HG03196 (cell line): ENCODE results near the gene SLC35F1.

Experiments used
- ATAC-seq: cut with Tn5 transposase; IDR thresholded peaks from one replicate; pipeline ENCODE4 v1.9.1; 2021; ENCODE audit not compliant: unreplicated experiment

SLC35F1 gene

DNA sequence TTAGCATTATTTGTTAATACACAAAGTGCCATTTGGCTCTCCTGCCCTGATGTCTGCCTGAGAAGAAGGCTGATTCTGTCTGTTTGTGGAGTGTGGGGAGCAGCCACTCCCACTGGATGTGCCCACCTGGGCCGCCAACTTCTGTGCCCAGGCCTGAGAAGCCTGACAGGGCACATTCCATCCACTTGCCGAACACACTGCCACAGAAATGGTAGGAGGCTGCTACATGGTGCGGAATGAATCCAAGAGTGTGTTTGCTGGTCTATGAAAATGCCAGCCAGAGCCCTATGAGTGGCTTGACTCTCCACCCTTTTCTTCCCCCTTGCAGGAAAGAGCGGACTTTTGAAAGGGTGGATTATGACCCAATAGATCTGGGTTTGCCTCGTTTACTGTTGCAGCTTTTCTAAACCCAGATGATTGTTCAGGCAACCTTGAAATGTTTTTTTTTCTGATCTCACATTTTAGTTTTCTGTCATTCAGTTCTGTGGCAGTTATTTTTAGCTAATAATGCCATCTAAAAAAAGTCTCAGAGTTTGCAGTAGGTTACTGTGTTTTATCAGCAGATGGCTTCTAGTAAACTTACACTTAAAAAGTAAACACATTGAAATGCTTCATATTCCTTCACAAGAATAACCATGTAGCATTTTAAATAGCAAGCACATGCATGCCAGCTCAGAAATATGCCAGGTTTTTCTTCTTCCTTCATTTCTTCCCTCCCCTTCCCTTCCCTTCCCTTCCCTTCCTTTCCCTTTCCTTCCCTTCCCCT is 196.5 kb downstream of the SLC35F1 start:
- ATAC-seq, result no peak

GRCh38 chr6:118122161-118122725 is 215.2 kb downstream of the SLC35F1 start:
- no peak for ATAC-seq

- no peak for ATAC-seq
Measured at GRCh38 chr6:118122801-118123200, 215.7 kb downstream of the SLC35F1 start.

GRCh38 chr6:118123503-118124037 is 216.5 kb downstream of the SLC35F1 start:
- ATAC-seq, result no peak

- no peak for ATAC-seq
Measured at GRCh38 chr6:118124851-118125250, 217.8 kb downstream of the SLC35F1 start.

- no peak for ATAC-seq
Measured at GRCh38 chr6:118128755-118129154, 221.7 kb downstream of the SLC35F1 start.

DNA sequence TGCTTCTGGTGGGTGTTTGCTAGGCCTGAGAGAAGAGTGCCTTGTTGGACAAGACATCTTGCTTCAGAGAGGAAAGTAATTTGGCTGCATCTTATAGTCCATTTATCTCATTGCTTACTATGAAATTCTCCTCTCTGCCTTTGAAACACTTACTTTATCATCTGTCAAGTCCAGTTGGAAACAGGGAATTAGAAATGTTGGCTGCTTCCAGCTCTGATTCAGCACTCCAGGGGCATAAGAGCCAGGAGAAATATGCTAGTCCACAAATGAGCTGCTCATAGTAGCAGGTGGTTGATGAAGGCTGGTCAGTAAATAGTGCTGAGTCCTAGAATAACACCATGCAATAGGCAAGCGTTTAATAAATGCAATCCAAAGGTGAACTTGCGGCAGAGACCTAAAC is 227.1 kb downstream of the SLC35F1 start:
- no peak for ATAC-seq

- ATAC-seq, result no peak
Measured at GRCh38 chr6:118134736-118135135, 227.7 kb downstream of the SLC35F1 start.

- no peak for ATAC-seq
Measured at GRCh38 chr6:118135371-118135770, 228.3 kb downstream of the SLC35F1 start.

GRCh38 chr6:118141211-118141610 is 234.1 kb downstream of the SLC35F1 start:
- no peak for ATAC-seq

DNA sequence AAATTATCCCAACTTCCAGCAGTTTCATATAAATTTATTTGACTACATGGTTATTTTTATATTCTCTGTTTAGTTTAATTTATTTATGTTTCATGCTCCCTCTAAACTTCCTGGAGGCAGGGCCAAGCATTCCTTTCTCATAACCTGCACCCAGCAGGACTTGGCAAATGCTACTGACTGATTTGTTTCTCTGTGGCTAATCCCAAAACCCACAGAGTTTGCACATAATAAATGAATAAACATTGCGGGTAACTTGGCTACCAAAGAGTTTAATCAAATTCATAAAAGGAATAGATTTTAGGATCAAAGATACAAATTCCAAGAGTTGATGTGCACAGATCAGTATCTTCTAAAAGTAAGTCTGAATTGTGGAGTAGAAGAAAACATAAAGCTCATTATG is 239.5 kb downstream of the SLC35F1 start:
- no peak for ATAC-seq

- ATAC-seq, result no peak
Measured at GRCh38 chr6:118147511-118147910, 240.4 kb downstream of the SLC35F1 start.

- ATAC-seq, result no peak
Measured at GRCh38 chr6:118148561-118148960, 241.5 kb downstream of the SLC35F1 start.

- ATAC-seq, result no peak
Measured at GRCh38 chr6:118152524-118152923, 245.5 kb downstream of the SLC35F1 start.

- no peak for ATAC-seq
Measured at GRCh38 chr6:118161343-118161742, 254.3 kb downstream of the SLC35F1 start.

- no peak for ATAC-seq
Measured at GRCh38 chr6:118163542-118163941, 256.5 kb downstream of the SLC35F1 start.

DNA sequence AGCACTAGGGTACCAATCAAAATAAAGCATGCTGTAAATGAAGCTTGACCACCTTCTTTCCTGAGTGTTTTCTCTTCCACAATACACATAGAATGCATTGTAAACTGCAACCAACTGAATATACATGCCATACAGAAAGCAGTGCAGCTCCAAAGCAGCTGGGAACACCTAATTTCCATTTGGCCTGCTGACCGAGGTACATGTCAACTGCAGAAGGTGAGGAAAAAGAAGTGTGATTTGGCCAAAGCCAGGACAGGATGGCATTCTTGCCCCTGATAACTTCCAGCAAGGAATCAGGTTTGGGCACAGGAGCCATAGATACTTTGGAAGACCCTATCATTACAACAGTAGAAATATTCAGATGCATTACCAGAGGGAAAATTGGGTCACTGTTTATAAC is 258.4 kb downstream of the SLC35F1 start:
- no peak for ATAC-seq

DNA sequence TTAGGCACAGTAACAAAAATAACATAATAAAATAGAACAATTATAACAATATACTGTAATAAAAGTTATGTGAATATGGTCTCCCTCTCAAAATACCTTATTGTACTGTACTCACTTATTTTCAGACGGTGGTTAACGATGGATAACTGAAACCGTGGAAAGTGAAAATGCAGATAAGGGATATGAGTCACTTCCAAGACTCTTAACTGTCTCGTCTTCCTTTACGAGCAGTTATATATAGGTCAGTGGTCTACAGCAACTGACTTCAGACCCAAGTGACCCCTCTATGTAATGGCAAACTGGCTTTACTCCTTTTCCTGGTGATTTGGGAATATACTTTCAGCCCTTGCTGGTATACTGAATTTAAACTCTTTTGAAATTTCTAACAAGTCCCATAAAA is 261.4 kb downstream of the SLC35F1 start:
- ATAC-seq, result no peak

DNA sequence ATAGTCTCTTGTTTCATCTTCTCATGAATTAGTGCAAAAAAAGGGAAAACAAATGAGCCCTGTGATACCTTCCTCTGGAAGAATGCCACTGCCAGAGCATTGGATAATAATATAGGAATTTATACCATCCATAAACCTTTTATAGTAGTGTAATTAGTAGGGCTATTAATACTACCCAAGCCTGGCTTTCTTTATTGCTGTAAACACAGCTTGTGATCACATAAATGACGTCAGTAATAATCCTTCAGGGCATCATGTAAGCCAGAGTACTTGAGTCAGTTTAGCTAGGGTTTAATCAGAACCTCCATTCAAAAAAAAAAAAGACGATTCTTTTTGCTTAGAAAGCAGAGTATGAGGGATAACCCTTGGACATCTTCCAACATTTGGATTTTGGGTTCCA is 264.8 kb downstream of the SLC35F1 start:
- ATAC-seq, result no peak

DNA sequence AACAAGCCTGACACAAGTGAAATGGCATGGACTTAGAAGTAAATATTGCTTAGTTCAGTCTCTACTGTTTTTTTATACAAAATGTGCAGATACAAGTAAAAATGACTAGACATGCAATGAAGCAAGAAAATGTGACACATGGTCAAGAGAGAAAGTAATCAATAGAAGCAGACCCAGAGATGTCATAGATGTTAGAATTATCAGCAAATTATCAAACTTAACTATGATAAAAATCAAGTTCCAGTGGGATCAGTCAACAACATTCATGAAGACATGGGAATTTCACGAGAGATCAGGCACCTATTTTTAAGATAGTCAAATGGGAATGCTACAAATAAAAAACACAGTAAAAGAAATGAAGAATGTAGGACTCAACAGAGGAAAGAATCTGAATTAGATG is 267.0 kb downstream of the SLC35F1 start:
- ATAC-seq, result no peak

- no peak for ATAC-seq
Measured at GRCh38 chr6:118177720-118178119, 270.7 kb downstream of the SLC35F1 start.

DNA sequence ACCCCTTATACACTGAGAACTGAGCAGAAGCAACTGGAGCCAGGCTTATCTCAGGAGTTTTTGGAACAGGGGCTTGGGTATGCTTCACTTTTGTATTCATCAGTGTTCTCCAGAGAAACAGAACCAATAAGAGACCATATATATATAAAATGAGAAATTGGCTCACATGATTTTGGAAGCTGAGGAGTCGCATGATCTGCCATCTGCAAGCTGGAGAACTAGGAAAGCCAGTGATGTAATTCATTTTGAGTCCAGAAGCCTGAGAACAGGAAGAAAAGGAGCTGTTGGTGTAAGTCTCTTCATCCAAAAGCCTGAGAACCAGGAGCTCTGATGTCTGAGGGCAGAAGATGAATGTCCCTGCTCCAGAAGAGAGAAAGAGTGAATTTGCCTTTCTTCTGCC is 272.0 kb downstream of the SLC35F1 start:
- no peak for ATAC-seq
